ENCODE data around the gene TCERG1L. TPM values are rescaled to one million over a fixed set of nuclear protein-coding genes. Genes with fewer than 3 reads are reported as not detected.

TCERG1L gene
- total RNA-seq, 4 donors from 2014 or later, result not detected

DNA sequence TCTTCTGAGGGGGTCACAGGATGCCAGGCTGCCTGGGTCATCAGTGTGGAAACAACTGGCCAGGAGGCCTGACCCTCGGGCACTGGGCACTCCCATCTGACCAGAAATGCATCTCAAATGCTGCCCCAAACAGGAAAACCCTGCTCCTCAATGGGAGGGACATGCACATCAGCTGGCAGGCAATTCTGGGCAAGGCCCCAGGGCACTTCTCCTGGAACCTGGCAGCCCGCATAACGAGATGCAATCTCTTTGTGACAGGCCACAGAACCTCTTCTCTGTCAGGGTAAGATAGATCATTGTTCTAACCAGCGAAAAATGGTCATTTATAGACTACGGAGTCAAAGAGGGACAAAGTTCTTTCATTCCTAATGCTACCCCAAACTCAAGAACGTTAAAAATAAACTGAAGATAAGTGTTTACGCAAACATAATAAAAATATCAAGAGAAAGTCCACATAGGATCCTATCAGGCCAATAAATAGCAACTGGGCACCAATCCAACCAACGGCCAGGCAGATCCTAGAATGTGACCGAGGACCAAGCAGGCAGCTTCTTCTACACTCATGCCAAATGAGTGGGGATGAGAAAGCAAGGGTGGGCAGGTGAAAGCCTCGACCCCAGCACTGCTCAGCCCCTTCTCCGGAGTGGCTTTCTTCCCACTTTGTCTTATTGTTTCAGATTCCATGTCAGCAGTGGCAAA, 212.3 kb downstream of the TCERG1L start:
- Histone ChIP-seq H3K4me3 (no peak overlapping the region), H3K36me3 (no peaks in the 10 kb centered on the region), H3K9me3 (peaks cover 0 to 5% (median 0%) of the 10 kb centered on the region in 4 donors), H3K27me3 (no peaks in the 10 kb centered on the region), H3K27ac (no peak overlapping the region), H3K4me1 (no peaks in the 10 kb centered on the region)
- DNase-seq, result no peak
- TF ChIP-seq, protein P1, sequence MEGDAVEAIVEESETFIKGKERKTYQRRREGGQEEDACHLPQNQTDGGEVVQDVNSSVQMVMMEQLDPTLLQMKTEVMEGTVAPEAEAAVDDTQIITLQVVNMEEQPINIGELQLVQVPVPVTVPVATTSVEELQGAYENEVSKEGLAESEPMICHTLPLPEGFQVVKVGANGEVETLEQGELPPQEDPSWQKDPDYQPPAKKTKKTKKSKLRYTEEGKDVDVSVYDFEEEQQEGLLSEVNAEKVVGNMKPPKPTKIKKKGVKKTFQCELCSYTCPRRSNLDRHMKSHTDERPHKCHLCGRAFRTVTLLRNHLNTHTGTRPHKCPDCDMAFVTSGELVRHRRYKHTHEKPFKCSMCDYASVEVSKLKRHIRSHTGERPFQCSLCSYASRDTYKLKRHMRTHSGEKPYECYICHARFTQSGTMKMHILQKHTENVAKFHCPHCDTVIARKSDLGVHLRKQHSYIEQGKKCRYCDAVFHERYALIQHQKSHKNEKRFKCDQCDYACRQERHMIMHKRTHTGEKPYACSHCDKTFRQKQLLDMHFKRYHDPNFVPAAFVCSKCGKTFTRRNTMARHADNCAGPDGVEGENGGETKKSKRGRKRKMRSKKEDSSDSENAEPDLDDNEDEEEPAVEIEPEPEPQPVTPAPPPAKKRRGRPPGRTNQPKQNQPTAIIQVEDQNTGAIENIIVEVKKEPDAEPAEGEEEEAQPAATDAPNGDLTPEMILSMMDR (IDR thresholded peaks at IDR 0.05), result no peak
- TF ChIP-seq POLR2A (IDR thresholded peaks at IDR 0.05), result no peak

- no peaks in the 10 kb centered on the region for H3K27me3 ChIP-seq
- H3K27ac ChIP-seq, result no peak overlapping the region
- TF ChIP-seq, protein P1 (IDR thresholded peaks at IDR 0.05), result no peak
- TF ChIP-seq POLR2A (IDR thresholded peaks at IDR 0.05), result no peak
- DNase-seq, result no peak
- H3K36me3 ChIP-seq, result no peaks in the 10 kb centered on the region
- H3K4me3 ChIP-seq, result no peak overlapping the region
- no peaks in the 10 kb centered on the region for H3K4me1 ChIP-seq
- H3K9me3 ChIP-seq, result peaks cover 0 to 5% (median 0%) of the 10 kb centered on the region in 4 donors
Observed at GRCh38 chr10:131098416-131098952, 213.0 kb downstream of the TCERG1L start.

DNA sequence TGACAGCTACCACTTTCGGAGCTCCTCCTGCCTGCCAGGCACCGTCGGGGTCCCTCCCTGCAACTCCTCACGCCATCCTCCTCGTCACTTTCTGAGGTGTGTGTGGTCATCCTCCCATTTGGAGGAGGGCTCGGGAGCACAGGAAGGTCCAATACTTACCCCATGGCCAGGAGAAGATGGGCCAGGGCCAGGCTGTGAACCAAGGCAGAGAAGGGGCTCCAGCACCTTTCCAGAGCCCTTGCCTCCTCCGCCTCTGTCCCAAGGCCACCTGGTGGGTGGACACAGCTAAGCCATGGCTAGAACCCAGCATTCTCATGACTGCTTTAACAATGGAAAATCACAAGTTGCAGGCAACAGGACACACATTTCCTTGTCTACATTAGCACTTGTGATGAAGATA, 215.5 kb downstream of the TCERG1L start:
- no peaks in the 10 kb centered on the region for H3K36me3 ChIP-seq
- no peak for DNase-seq
- H3K4me3 ChIP-seq, result no peak overlapping the region
- H3K9me3 ChIP-seq, result peaks cover 0 to 5% (median 0%) of the 10 kb centered on the region in 4 donors
- H3K27ac ChIP-seq, result no peak overlapping the region
- no peak for TF ChIP-seq POLR2A (IDR thresholded peaks at IDR 0.05)
- TF ChIP-seq, protein P1 (IDR thresholded peaks at IDR 0.05), result no peak
- H3K27me3 ChIP-seq, result no peaks in the 10 kb centered on the region
- H3K4me1 ChIP-seq, result no peaks in the 10 kb centered on the region

- Histone ChIP-seq H3K9me3 (peaks cover 0 to 5% (median 0%) of the 10 kb centered on the region in 4 donors), H3K27ac (no peak overlapping the region), H3K36me3 (no peaks in the 10 kb centered on the region), H3K4me3 (no peak overlapping the region), H3K27me3 (no peaks in the 10 kb centered on the region), H3K4me1 (no peaks in the 10 kb centered on the region)
- TF ChIP-seq, protein P1 (IDR thresholded peaks at IDR 0.05), result no peak
- TF ChIP-seq POLR2A (IDR thresholded peaks at IDR 0.05), result no peak
- DNase-seq, result no peak
Observed at GRCh38 chr10:131095313-131095580, 216.3 kb downstream of the TCERG1L start.

DNA sequence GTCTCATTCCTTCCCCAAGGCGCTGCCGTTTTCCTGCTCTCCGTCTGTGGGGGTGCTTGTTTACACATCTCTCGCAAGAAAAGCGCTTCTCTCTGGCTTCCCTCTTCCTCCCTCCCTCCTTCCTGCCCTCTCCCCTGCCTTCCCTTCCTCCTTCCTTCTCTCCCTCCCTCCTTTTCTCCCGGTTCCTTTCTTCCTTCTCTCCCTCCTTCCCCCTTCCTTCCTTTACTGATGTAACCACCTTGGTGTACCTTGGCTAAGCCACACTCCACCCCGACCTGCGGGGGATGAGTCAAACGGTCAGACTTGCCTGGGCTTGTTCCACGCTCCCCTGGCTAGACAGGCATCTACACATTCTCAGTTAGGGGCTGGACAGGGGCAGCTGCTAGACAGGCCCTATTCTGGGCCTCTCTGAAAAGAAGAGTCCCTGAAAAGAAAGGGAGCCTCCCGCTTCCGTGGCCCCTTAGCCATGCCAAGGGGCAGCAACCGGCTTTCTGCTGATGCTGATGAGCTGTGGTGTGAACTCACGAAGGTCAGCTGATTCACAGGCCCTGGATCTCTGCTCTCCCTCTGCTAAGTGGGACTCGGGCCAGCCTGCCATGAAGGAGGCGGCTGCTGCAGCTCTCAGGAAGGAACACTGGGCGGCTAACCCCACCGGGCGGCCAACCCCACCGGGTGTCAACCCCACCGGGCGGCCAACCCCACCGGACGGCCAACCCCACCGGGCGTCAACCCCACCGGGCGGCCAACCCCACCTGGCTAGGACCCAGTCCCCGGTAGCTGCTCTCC, 216.8 kb downstream of the TCERG1L start:
- DNase-seq, result no peak
- Histone ChIP-seq H3K36me3 (no peaks in the 10 kb centered on the region), H3K27ac (no peak overlapping the region), H3K4me1 (no peaks in the 10 kb centered on the region), H3K9me3 (peaks cover 0 to 5% (median 0%) of the 10 kb centered on the region in 4 donors), H3K4me3 (no peak overlapping the region), H3K27me3 (no peaks in the 10 kb centered on the region)
- no peak for TF ChIP-seq POLR2A (IDR thresholded peaks at IDR 0.05)
- TF ChIP-seq, protein P1 (IDR thresholded peaks at IDR 0.05), result no peak

All from Peyer's patch (tissue), 4 donors.